MM.1S (cell line): ENCODE measurements around the gene AADACL4.

Experiments used
- EZH2 ChIP-seq: fragments of 300-600 bp; sonication (generic); optimal IDR thresholded peaks from 2 replicates; pipeline ENCODE3; 2017; ENCODE audit warnings: low read depth, mild to moderate bottlenecking, antibody characterized with exemption, low read length, mixed read lengths
- EZH2phosphoT487 ChIP-seq: fragments of 300-600 bp; sonication (generic); IDR thresholded peaks from 2 replicates; pipeline ENCODE4 v1.6.1; 2018; ENCODE audit warnings: antibody characterized with exemption, low read length
- TF ChIP-seq, protein P1 (sequence below): fragments of 300-600 bp; sonication (generic); IDR thresholded peaks from 2 replicates; pipeline ENCODE4 v1.5.1; 2016; ENCODE audit warnings: antibody characterized with exemption, low read length, mixed read lengths

DNA sequence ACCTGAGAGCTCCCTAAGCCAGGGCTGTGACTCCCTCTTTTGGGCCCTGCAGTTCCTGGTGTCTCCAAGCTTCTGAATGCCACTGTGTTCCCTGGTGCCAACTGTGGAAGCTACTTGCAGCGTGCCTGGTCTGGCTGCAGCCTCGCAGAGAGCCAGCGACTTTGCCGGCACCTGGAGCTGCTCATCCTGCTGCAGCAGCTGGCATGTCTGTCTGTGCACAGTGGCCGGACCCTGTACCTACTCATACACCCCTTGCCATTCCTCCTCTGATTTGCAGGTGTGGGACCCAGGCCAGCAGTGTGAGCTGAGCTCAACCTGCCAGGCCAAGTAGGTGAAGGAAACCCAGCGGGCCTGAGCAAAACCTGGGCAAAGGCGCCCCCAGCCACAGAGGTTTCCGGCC, 12.3 kb upstream of the AADACL4 start:
- TF ChIP-seq, protein P1, sequence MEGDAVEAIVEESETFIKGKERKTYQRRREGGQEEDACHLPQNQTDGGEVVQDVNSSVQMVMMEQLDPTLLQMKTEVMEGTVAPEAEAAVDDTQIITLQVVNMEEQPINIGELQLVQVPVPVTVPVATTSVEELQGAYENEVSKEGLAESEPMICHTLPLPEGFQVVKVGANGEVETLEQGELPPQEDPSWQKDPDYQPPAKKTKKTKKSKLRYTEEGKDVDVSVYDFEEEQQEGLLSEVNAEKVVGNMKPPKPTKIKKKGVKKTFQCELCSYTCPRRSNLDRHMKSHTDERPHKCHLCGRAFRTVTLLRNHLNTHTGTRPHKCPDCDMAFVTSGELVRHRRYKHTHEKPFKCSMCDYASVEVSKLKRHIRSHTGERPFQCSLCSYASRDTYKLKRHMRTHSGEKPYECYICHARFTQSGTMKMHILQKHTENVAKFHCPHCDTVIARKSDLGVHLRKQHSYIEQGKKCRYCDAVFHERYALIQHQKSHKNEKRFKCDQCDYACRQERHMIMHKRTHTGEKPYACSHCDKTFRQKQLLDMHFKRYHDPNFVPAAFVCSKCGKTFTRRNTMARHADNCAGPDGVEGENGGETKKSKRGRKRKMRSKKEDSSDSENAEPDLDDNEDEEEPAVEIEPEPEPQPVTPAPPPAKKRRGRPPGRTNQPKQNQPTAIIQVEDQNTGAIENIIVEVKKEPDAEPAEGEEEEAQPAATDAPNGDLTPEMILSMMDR: no peak
- no peak for TF ChIP-seq EZH2
- TF ChIP-seq EZH2phosphoT487: no peak
